SU-DHL-6 (cell line): ENCODE data around the gene PKD1L1.

Experiments
- CTCF ChIP-seq: fragments of 200-600 bp; sonication (generic); IDR thresholded peaks from one replicate; pipeline ENCODE4 v1.5.1; 2017; ENCODE audit warnings: antibody characterized with exemption, mild to moderate bottlenecking, low read length, moderate library complexity; ENCODE audit not compliant: insufficient read depth, poor library complexity, severe bottlenecking
- EZH2phosphoT487 ChIP-seq: fragments of 200-600 bp; sonication (generic), shearing (Covaris generic); conservative IDR thresholded peaks from 2 replicates; pipeline ENCODE4 v1.6.1; 2018; ENCODE audit warnings: mild to moderate bottlenecking, antibody characterized with exemption, low read length, moderate library complexity, mixed read lengths

GRCh38 chr7:47902013-47902412 is 46.3 kb downstream of the PKD1L1 start:
- no peak for TF ChIP-seq CTCF
- TF ChIP-seq EZH2phosphoT487: no peak
